Inferior parietal cortex (tissue), 1 donor: Measurements from ENCODE around the gene CBLN3.
A peak's percentile ranks its signal among the peaks of the same experiment; 100 is the strongest.

Experiments used
- DNase-seq: peaks from one replicate; pipeline ENCODE4 v3.0.0-alpha.2; 2016; ENCODE audit errors: extremely low spot score

The CBLN3 gene

DNA sequence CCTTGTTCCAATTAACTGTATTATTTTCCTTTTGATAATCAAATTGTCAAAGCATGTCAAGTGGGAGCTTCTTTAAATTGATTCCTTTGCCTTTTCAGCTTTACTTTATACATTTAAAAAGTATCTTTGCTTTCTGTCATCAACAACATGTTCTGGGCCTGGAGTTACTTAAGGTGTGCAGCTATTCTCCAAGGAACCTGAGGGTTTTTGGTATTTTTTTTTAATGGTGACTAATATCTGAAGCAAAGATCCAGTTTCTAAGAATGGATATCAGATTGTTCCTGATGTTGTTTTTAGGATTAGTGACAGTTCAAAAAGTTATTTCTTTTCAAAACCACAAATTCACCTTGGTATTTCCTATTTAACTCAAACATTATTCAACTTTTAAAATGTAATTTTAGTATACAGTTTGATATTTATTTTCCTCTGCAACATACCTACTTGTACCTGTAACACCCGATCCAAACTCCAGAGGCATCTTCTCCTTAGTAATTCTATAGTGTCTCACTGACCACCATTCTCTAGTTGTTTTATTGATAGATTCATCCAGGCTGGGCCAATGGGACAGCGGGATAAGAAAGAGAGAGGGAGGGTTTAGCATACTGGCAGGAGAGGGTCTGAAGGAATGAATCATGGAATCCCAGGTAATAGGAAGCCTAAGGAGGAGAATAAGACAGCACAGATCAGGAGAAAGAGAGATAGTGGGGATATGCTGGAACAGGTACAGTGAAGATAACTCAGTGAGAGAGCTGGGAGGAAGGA is 3.1 kb downstream of the CBLN3 start:
- no peak for DNase-seq

GRCh38 chr14:24425704-24426103 is 3.8 kb downstream of the CBLN3 start:
- peak; percentile 18 for DNase-seq

GRCh38 chr14:24422694-24423601 is 6.5 kb downstream of the CBLN3 start:
- DNase-seq, result no peak

DNA sequence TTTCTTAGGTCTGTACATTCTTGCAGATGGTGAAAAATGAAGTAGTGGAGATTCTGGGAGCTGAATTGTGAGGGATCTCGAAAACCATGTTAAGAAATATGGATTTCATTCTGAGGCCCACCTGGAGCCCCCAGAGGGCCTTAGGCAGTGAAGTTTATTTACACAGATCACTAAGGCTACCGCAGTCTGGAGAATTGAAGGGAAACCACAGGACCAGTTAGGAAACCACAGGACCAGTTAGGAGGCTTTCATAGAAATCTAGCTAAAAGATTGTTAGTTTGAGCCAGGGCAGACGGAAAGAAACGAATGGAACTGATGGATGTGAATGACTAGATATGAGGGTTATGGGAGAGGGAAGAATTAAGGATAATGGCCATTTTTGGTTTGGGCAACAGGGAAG is 7.2 kb downstream of the CBLN3 start:
- DNase-seq, result no peak

DNA sequence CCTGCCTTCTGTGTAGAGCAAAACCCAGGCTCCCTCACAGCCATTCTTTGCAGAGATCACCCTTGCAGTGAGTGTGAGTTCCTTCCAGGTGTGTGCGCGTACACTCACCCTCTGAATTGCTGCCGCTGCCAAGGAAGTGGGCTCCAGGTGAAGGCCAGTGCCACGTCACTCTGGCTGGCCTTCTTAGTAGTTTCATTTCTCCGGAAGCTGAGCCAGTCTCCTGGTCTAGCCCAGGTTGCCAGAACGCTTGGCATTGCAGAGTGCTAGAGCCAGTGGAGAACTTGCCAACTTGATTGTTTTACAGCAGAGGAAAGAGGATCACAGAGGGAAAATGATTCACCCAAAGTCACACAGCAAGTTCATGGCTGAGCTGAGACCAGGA is 11.0 kb downstream of the CBLN3 start:
- DNase-seq, result no peak

DNA sequence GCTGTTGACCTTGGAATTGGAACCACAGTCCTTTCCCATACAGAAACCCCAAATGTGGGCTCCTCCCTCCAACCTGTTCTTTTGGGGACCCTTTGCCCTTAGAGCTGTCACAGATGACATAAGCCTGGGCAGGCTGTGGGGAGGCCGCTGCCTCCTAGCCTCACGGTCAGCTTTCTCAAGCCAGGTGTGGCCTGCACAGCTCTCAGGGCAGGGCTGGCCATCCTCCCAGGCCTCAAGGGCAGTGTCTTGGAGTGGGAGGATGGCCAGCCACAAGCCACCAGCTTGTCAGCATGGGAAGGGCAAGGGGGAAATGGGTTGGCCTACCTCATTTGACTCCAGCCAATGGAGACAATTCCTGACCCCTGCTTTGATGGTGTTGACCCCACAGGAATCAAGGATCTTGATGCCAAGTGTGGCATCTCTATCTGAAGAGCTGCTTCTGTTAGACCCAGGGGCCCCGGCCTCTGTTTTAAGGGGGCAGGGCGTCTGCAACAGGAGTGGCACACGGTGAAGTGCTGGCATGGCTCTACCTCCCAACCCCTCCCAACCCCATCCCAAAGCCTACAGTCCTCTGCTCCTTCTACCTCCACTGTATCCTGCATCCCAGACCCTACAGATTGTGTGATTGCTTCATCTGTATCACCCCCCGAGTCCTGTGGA is 11.5 kb downstream of the CBLN3 start:
- DNase-seq, result no peak

DNA sequence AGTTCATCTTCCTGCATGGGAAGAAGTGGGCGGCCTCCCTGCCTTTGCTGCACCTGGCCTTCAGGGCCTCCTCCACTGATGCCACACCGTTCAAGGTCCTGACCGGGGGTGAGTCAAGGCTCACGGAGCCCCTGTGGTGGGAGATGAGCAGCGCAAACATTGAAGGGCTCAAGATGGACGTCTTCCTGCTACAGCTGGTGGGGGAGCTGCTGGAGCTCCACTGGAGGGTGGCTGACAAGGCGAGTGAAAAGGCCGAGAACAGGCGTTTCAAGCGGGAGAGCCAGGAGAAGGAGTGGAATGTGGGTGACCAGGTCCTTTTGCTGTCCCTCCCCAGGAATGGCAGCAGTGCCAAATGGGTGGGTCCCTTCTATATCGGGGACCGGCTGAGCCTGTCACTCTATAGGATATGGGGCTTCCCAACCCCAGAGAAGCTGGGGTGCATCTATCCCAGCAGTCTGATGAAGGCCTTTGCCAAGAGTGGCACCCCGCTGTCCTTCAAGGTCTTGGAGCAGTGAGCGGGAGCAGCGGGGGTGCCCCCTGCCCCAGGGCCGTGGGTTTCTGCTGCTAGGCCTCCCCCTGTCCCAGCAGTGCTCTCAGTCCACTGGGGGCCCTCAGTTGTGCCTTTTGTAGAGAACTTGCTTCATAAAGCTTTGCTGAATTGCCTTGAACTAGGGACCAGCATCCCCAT is 12.4 kb downstream of the CBLN3 start:
- DNase-seq, result no peak

DNA sequence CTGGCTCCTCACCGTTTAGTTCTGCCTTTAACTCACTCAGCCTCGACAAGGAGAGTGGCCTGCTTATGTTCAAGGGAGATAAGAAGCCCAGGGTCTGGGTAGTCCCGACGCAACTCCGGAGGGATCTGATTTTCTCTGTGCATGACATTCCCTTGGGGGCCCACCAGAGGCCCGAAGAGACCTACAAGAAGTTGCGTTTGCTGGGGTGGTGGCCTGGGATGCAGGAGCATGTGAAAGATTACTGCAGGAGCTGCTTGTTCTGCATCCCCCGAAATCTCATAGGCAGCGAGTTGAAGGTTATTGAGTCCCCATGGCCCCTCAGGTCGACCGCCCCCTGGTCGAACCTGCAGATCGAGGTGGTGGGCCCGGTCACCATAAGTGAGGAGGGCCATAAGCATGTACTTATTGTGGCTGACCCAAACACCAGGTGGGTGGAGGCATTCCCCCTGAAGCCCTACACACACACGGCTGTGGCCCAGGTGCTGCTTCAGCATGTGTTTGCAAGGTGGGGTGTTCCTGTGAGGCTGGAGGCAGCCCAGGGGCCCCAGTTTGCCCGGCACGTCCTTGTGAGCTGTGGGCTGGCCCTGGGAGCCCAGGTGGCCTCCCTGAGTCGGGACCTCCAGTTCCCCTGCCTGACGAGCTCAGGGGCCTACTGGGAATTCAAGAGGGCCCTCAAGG is 13.1 kb downstream of the CBLN3 start:
- no peak for DNase-seq

- no peak for DNase-seq
Measured at GRCh38 chr14:24415421-24416253, 13.8 kb downstream of the CBLN3 start.

- no peak for DNase-seq
Measured at GRCh38 chr14:24414732-24415420, 14.6 kb downstream of the CBLN3 start.

DNA sequence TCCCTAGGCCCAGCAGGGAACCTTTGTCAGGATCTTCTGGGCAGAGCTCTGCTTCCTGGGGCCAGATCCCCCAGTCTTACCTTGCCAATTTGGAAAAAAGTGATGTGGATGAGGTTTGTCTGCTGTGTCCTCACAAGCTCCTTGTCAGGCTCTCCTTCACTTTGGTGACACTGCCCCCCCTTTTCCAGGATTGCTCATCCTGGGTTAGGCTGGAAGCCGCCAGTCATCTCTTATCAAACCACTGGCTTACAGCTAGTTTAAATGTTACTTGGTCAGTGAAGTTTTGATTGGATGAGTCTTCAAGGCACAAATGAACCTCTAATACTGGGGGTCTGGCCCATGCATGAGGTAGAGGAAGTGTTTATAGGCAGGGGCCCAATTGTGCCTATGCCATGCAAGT is 15.4 kb downstream of the CBLN3 start:
- no peak for DNase-seq

DNA sequence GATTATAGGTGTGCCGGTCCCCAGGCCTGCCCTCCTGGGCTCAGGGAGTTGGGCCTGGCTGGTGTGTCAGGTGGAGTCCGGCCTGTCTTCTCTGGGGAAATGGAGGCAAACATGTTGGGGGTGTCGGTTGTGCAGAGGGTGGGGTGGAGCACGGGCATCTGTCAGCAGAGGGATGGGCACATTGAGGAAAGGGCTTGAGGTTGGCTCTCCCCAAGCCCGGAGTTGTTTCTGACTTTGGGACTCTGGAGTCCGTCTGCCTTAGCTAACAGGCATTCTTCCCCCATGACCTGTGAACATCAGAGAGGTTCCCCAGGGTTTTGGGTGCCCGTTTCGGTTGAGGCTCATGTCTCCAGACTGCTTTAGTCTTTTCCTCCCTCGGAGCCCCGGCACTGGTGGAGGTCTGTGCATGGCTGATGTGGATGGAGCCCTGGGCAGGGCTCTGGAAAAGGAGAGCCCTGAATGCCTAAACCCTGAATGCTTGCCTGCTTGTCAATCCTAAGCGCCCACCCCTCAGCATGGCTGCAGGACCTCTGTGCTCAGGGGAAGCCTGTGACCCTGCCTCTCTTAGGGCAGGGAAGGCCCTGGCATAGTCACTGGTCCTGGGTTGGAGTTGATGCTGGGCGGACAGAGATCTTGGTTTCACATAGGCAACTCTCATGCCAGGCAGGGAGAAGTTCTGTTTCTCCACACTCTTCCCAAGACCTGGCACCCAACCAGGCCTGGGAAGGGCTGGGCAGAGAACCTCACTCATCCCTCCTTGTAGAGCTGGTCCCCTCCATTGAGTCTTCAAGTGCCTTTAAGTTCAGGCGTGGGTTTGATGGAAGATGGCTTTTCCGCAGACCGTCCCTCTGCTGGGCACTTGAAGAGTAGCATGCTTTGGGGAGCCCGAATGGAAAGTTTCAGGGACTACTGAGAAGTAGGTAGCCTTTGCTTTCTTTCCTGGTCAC is 17.8 kb downstream of the CBLN3 start:
- DNase-seq, result peak; percentile 27

DNA sequence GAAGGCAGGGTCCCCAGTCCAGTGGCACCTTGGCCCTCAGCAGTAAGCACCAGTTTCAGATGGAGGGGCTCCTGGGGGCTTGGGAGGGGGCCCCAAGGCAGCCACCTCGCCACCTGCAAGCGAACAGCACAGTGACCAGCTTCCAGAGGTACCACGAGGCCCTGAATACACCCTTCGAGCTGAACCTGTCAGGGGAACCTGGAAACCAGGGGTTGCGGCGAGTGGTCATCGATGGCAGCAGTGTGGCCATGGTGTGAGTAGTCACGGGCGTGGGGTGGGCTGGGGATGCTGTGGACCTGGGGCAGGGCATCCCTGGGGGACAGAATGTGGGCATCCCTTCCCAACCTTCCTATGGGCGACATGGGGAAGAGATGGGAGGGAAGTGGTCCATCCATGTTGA is 19.5 kb downstream of the CBLN3 start:
- no peak for DNase-seq

- DNase-seq, result no peak
Measured at GRCh38 chr14:24409192-24409591, 20.3 kb downstream of the CBLN3 start.

- no peak for DNase-seq
Measured at GRCh38 chr14:24408764-24409163, 20.7 kb downstream of the CBLN3 start.

- DNase-seq, result no peak
Measured at GRCh38 chr14:24407608-24408325, 21.7 kb downstream of the CBLN3 start.

DNA sequence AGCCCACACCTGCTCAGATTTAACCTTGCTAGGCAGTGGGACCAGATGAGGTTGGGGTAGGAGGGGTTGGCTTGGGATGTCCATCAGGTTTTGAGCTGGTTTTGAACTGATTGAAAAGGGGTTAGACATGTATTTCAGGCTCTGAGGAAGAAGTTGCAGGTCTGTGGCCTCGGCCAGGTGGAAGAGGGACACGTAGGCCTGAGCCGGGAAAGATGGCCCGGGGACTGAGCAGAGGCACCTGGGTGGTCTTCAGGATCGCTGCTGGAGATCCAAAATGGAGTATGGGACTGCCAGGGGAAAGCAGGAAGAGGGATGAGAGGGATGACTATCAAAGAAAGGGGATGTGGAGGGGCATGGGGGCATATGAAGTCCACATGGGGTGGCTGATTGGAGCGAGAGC is 23.1 kb downstream of the CBLN3 start:
- no peak for DNase-seq

GRCh38 chr14:24404814-24405213 is 24.7 kb downstream of the CBLN3 start:
- no peak for DNase-seq
